HepG2 (cell line): ENCODE data around the gene RBM12. TPM values are rescaled to one million over a fixed set of nuclear protein-coding genes. Genes with fewer than 3 reads are reported as not detected.

Experiments used
- LCORL ChIP-seq, 2 experiments: fragments of 450-650 bp in 1 of 2; sonication (generic) in 1 of 2; formaldehyde crosslinking in 1 of 2; IDR thresholded peaks; 2 replicates each; pipeline versions ENCODE4 v1.5.0 to v1.6.1; 2017 to 2020; ENCODE audit warnings: antibody characterized with exemption in 1 of 2, missing genetic modification reagents in 1 of 2
- NR2F2 ChIP-seq: IDR thresholded peaks from 2 replicates; pipeline ENCODE4 v1.6.1; 2012; ENCODE audit warnings: low read depth, inconsistent platforms, borderline replicate concordance
- RARA ChIP-seq: IDR thresholded peaks from 2 replicates; pipeline ENCODE4 v1.6.1; 2016; ENCODE audit warnings: missing genetic modification reagents, missing compliant biosample characterization
- RARG ChIP-seq: sonication (generic); formaldehyde crosslinking; IDR thresholded peaks from 2 replicates; pipeline ENCODE4 v1.4.0; 2020; ENCODE audit warnings: low read depth, mild to moderate bottlenecking, missing genetic modification reagents
- SAFB2 ChIP-seq: sonication (generic); formaldehyde crosslinking; IDR thresholded peaks from 2 replicates; pipeline ENCODE4 v1.5.1; 2020; ENCODE audit warnings: missing genetic modification reagents, low read depth, mild to moderate bottlenecking, borderline replicate concordance
- SNRNP70 ChIP-seq: fragments of 200-400 bp; formaldehyde crosslinking; IDR thresholded peaks from 2 replicates; pipeline ENCODE4 v1.6.1; 2017; ENCODE audit warnings: mild to moderate bottlenecking, low read depth, low read length, moderate library complexity
- TBX3 ChIP-seq: fragments of 450-650 bp; IDR thresholded peaks from 2 replicates; pipeline ENCODE4 v1.6.1; 2017; ENCODE audit warnings: antibody characterized with exemption, mild to moderate bottlenecking, inconsistent platforms, borderline replicate concordance
- ZFY ChIP-seq: sonication (generic); formaldehyde crosslinking; IDR thresholded peaks from 2 replicates; pipeline ENCODE4 v1.4.0; 2020; ENCODE audit warnings: missing genetic modification reagents
- ZNF234 ChIP-seq: sonication (generic); formaldehyde crosslinking; conservative IDR thresholded peaks from 2 replicates; pipeline ENCODE4 v1.5.1; 2020; ENCODE audit warnings: mild to moderate bottlenecking, missing genetic modification reagents
- ZNF263 ChIP-seq: sonication (generic); formaldehyde crosslinking; IDR thresholded peaks from 2 replicates; pipeline ENCODE4 v1.4.0; 2020; ENCODE audit warnings: missing genetic modification reagents
- ZNF569 ChIP-seq: sonication (generic); formaldehyde crosslinking; IDR thresholded peaks from 2 replicates; pipeline ENCODE4 v1.5.0; 2020; ENCODE audit warnings: mild to moderate bottlenecking, missing genetic modification reagents, moderate library complexity, borderline replicate concordance
- ZNF577 ChIP-seq: sonication (generic); formaldehyde crosslinking; IDR thresholded peaks from 2 replicates; pipeline ENCODE4 v1.4.0; 2020; ENCODE audit warnings: mild to moderate bottlenecking, low read depth, missing genetic modification reagents, borderline replicate concordance
- ZNF670 ChIP-seq: sonication (generic); formaldehyde crosslinking; IDR thresholded peaks from 2 replicates; pipeline ENCODE4 v1.8.0; 2022; ENCODE audit warnings: mild to moderate bottlenecking, missing genetic modification reagents, borderline replicate concordance
- ZNF703 ChIP-seq: sonication (generic); formaldehyde crosslinking; IDR thresholded peaks from 2 replicates; pipeline ENCODE4 v1.5.1; 2020; ENCODE audit warnings: missing genetic modification reagents, mild to moderate bottlenecking, moderate library complexity, borderline replicate concordance
- ZNF781 ChIP-seq: sonication (generic); formaldehyde crosslinking; IDR thresholded peaks from 2 replicates; pipeline ENCODE4 v1.5.1; 2020; ENCODE audit warnings: borderline replicate concordance, mild to moderate bottlenecking, missing genetic modification reagents; ENCODE audit errors: not compliant biosample characterization
- ZNF878 ChIP-seq: sonication (generic); formaldehyde crosslinking; IDR thresholded peaks from 2 replicates; pipeline ENCODE4 v1.8.1; 2023; ENCODE audit warnings: mild to moderate bottlenecking, missing genetic modification reagents, moderate library complexity
- ZNF891 ChIP-seq: sonication (generic); formaldehyde crosslinking; IDR thresholded peaks from 2 replicates; pipeline ENCODE4 v1.5.0; 2020; ENCODE audit warnings: mild to moderate bottlenecking, missing genetic modification reagents
- ZSCAN12 ChIP-seq: sonication (generic); formaldehyde crosslinking; IDR thresholded peaks from 2 replicates; pipeline ENCODE4 v1.9.0; 2021; ENCODE audit warnings: mild to moderate bottlenecking, missing genetic modification reagents
- ZSCAN30 ChIP-seq: sonication (generic); formaldehyde crosslinking; IDR thresholded peaks from 2 replicates; pipeline ENCODE4 v1.5.0; 2020; ENCODE audit warnings: mild to moderate bottlenecking, missing genetic modification reagents
- polyA plus RNA-seq, 8 experiments: library from polyadenylated mRNA; depleted of rRNA in 3 of 8; stranded (reverse) in 7 of 8; unstranded in 1 of 8; fragments of >200 nt; fragmentation: Illumina TruSeq in 4 of 8; extraction: Trizol in 4 of 8; gene quantifications; 2 replicates each; pipeline versions ENCODE4 v1.2.1 to v1.2.3, GENCODE V29; 2011 to 2016; ENCODE audit warnings: low read depth in 4 of 8, missing spikeins in 1 of 8, mixed read lengths in 1 of 8; ENCODE audit not compliant: insufficient read depth in 1 of 8
- total RNA-seq, 5 experiments: library from RNA; depleted of rRNA; stranded (reverse); fragments of >200 nt; fragmentation: Illumina TruSeq; extraction: Trizol; gene quantifications; 2 replicates each; pipeline ENCODE4 v1.2.3, GENCODE V29; 2016; ENCODE audit warnings: low read depth in 1 of 5
- TF ChIP-seq, protein P1 (sequence below), 2 experiments: sonication (generic) in 1 of 2; formaldehyde crosslinking in 1 of 2; IDR thresholded peaks; 2 replicates each; pipeline versions ENCODE4 v1.6.1 to v1.9.0; 2014 to 2022; ENCODE audit warnings: antibody characterized with exemption in 1 of 2, borderline replicate concordance in 1 of 2, inconsistent platforms in 1 of 2, low read depth in 1 of 2, missing genetic modification reagents in 1 of 2
- TF ChIP-seq, protein P2 (sequence below): sonication (generic); formaldehyde crosslinking; IDR thresholded peaks from 2 replicates; pipeline ENCODE4 v1.8.1; 2023; ENCODE audit warnings: mild to moderate bottlenecking, missing genetic modification reagents

The RBM12 gene
- total and polyA plus RNA-seq, 2 of the 13 experiments (the other 11 are each of a cell fraction or from before 2014, with no cell fraction given), result 97.9 to 104 TPM

DNA sequence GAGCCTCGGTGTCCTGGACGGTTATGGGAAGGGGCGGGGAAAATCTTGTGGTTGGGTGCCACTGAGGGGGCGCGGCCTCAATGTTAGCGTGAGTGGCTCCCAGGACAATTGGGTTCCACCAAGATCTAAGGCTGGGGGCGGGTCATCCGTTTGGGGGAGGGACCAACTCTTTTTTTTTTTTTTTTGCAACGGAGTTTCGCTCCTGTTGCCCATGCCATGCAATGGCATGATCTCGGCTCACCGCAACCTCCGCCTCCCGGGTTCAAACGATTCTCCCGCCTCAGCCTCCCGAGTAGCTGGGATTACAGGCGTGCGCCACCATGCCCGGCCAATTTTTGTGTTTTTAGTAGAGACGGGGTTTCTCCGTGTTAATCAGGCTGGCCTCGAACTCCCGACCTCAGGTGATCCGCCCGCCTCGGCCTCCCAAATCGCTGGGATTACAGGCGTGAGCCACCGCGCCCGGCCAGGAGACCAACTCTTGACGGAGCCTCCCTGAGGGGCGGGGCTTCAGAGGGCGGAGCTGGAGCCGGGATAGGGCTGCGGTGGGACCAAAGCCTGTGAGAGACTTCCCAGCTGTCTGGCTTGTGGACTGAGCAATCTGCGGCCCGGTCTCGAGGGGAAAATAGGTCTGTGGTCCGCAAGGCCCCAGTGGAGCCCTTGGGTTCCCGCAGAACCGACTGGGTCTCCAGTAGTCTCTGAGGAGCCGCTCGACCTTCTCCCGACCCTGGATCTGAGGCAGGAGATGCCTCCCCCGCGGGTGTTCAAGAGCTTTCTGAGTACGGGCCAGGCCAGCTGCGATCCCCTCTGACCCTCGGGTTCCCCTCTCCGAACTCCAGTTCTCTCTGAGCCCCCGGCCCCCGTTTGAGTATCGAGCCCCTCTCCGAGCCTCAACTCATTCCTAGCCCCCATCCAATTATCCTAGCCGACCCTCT, 48.0 kb downstream of the RBM12 start (continued):
- TF ChIP-seq, protein P1, sequence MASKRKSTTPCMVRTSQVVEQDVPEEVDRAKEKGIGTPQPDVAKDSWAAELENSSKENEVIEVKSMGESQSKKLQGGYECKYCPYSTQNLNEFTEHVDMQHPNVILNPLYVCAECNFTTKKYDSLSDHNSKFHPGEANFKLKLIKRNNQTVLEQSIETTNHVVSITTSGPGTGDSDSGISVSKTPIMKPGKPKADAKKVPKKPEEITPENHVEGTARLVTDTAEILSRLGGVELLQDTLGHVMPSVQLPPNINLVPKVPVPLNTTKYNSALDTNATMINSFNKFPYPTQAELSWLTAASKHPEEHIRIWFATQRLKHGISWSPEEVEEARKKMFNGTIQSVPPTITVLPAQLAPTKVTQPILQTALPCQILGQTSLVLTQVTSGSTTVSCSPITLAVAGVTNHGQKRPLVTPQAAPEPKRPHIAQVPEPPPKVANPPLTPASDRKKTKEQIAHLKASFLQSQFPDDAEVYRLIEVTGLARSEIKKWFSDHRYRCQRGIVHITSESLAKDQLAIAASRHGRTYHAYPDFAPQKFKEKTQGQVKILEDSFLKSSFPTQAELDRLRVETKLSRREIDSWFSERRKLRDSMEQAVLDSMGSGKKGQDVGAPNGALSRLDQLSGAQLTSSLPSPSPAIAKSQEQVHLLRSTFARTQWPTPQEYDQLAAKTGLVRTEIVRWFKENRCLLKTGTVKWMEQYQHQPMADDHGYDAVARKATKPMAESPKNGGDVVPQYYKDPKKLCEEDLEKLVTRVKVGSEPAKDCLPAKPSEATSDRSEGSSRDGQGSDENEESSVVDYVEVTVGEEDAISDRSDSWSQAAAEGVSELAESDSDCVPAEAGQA (IDR thresholded peaks at IDR 0.05; ENCODE audit: low read depth), result no peak
- TF ChIP-seq, protein P1 (CRISPR knock-in tag; IDR thresholded peaks at IDR 0.05; ENCODE audit: borderline replicate concordance), result no peak; the same call in 1 of the 2 replicates
- 0 out of 2 replicates have a peak, but pooled peaks have one; percentile 34 for TF ChIP-seq ZSCAN12 (CRISPR knock-in tag)
- TF ChIP-seq ZSCAN30 (CRISPR knock-in tag), result no peak; the same call in 1 of the 2 replicates
- TF ChIP-seq SNRNP70, result no peak
- no peak for TF ChIP-seq LCORL (IDR thresholded peaks at IDR 0.05)
- TF ChIP-seq LCORL (CRISPR knock-in tag; IDR thresholded peaks at IDR 0.05), result peak; percentile 87
- TF ChIP-seq ZNF781 (CRISPR knock-in tag), result no peak
- 0 out of 2 replicates have a peak, but pooled peaks have one; percentile 26 for TF ChIP-seq TBX3
- TF ChIP-seq RARG (CRISPR knock-in tag), result no peak; the same call in 1 of the 2 replicates
- TF ChIP-seq ZFY, result peak; percentile 90
- TF ChIP-seq ZNF234 (CRISPR knock-in tag), result 0 out of 2 replicates have a peak, but pooled peaks have one; percentile 49
- no peak; the same call in 1 of the 2 replicates for TF ChIP-seq ZNF670
- TF ChIP-seq ZNF891 (CRISPR knock-in tag), result peak; percentile 87; the same call in 1 of the 2 replicates
- TF ChIP-seq ZNF569 (CRISPR knock-in tag), result peak; percentile 63
- no peak; the same call in 1 of the 2 replicates for TF ChIP-seq SAFB2 (CRISPR knock-in tag)
- no peak for TF ChIP-seq NR2F2
- TF ChIP-seq, protein P2, sequence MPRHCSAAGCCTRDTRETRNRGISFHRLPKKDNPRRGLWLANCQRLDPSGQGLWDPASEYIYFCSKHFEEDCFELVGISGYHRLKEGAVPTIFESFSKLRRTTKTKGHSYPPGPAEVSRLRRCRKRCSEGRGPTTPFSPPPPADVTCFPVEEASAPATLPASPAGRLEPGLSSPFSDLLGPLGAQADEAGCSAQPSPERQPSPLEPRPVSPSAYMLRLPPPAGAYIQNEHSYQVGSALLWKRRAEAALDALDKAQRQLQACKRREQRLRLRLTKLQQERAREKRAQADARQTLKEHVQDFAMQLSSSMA (CRISPR knock-in tag), result peak; percentile 60; the same call in 1 of the 2 replicates
- no peak; the same call in 1 of the 2 replicates for TF ChIP-seq ZNF878 (CRISPR knock-in tag)
- peak; percentile 41; the same call in 1 of the 2 replicates for TF ChIP-seq RARA (CRISPR knock-in tag)
- TF ChIP-seq ZNF703 (CRISPR knock-in tag), result no peak; the same call in 1 of the 2 replicates
- peak; percentile 62; the same call in 1 of the 2 replicates for TF ChIP-seq ZNF263 (CRISPR knock-in tag)
- TF ChIP-seq ZNF577 (CRISPR knock-in tag), result no peak
